ENCODE measurements around the gene BCAR3.
A peak's percentile ranks its signal among the peaks of the same experiment; 100 is the strongest.

The BCAR3 gene

GRCh38 chr1:93681101-93681988 lies at the start of gene BCAR3:
Gene BCAR3 (minus strand): TSS chr1:93681837. CDS start chr1:93674930, 6,907 bp downstream.
- DNase-seq (ENCODE audit: low read depth, low spot score), result peak; percentile 92

GRCh38 chr1:93730621-93731020 lies 49.0 kb upstream of the BCAR3 start:
- DNase-seq (ENCODE audit: low read depth, low spot score), result no peak

GRCh38 chr1:93729906-93730305 lies 48.3 kb upstream of the BCAR3 start:
- no peak for DNase-seq (ENCODE audit: low read depth, low spot score)

DNA sequence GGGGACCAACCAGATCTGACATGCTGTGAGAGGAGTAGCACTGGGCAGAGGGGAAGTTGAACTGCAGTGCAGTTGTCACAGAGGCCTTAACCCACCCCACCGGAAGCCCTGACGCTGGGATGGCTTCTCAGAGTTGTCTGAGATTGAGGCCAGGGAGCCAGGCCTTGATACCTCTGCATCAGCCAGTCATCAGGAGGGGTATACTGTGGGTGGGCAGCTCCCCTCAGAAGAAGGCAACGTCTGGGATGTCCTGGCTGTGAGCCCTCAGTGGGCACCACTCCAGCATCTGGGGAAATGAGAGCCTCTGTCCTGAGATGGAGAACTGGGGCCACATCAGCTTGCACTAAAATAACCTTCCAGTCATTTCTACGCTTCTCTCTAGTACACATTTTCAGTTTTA lies 47.9 kb upstream of the BCAR3 start:
- DNase-seq (ENCODE audit: low read depth, low spot score), result no peak

DNA sequence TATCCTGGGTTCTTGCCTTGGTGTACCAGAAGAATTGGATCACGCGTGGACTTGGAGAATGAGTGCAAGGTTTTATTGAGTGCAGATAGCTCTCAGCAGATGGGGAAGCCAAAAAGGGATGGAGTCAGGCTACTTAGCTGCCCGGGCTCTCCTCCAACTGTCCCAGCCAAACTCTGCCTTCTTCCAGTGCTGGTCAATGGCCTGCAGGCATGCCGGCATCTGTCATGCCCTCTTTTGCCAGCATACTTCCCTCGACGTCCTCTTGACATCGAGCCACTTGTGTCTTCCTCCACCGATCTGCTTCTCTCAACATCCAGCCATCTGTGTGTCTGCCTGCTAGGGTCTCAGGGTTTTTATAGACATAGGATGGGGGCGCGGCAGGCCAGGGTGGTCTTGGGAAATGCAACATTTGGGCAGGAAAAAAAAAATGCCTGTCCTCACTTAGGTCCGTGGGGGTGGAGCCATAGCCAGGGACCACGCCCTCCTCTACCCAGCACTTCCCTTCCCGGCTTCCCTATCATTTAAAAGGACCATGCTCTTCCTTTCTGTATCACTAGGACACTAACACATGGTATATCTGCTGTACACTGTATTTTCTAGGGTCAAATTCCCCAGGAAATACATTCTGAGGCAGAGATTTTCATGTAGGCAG lies 47.0 kb upstream of the BCAR3 start:
- DNase-seq (ENCODE audit: low read depth, low spot score), result no peak

GRCh38 chr1:93723733-93724270 lies 42.2 kb upstream of the BCAR3 start:
- no peak for DNase-seq (ENCODE audit: low read depth, low spot score)

GRCh38 chr1:93723110-93723509 lies 41.5 kb upstream of the BCAR3 start:
- peak; percentile 51 for DNase-seq (ENCODE audit: low read depth, low spot score)

DNA sequence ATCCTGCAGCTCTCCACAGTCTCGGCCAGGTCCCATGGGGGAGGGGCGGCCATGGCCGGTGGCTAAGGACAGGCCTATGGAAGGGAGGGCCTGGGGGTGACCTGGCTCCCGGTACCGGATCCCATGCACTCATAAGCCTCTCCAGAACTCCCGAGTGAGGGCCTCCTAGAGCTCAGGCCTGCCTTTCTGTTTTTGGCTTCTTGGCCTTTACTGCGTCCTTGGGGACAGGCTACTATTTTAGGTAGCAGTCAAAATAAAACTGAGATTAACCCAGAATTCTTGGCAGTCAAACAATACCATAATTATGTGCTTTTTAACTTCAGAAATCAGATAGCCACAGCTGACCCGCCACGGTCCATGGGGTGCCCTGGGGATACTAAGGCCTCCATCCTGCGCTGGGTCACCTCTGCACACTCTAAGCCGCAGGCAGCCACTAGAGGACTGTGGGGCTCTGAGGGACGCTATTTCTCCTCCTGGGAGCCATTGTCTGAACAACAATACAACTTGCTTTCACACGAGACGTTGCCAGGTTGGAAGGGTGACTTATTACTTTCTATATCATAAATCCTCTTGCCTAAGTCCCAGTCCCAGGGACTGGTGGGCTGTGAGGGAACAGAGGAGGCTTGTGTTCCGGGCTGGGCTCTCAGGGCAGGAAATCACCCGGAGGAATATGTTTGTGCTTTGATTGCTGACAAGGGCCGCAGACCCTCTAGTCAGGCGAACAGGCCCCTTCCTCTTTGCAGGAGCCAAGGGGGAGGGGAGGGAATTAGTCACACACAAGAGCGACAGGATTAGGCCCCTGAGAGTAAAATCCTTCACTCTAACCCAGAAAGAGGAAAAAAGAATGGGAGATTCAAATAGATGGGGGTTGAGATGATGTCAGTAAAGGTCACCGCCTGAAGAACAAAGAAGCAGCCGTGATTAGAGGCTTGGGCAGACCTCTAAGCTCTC lies 40.7 kb upstream of the BCAR3 start:
- peak; percentile 38 for DNase-seq (ENCODE audit: low read depth, low spot score)

DNA sequence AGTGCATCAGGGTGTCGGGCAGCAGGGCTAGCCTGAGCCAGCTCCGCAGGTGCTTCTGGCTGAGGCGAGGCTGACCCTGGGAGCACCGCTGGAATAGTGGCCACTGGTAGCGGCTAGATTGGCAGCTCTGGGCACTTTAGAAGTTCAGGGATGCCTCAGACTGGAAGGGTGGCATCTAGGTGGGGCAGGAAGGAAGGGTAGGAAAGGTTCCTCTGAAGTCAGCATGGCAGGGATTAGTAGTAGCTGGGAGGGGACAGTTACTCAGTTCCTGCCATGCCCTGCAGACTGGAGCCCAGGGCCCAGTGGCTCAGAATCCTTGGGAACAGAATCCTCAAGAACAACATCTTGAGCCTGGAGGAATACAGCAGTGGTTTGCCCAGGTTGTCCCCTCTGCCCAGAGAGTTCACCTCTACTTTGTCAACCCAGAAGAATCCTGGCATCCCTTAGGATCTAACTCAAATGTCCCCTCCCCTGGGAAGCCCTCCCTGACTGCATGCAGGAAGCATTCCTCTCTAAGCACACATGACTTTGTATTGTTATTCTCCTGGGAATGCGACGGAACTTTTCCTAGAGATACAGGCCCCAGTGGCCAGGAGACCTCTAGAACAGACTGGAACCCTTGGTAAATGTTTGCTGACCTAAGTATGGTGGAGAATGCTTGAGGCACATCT lies 39.5 kb upstream of the BCAR3 start:
- no peak for DNase-seq (ENCODE audit: low read depth, low spot score)

DNA sequence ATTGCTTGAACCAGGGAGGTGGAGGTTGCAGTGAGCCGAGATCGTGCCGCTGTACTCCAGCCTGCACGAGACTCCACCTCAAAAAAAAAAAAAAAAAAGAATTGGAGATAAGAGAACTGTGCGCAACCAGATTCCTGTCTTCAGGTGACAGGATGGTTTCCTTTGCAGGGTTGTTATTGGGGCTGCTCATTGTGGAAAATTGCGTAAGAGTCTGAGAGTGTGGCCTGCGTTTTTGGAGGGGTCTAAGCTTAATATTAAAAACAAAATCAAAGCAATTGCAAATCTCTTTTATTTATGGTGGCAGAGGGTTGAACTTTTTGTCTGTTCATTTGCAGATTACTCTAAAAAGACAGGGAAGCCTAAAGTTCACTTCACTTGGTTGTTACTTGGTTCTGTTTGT lies 36.0 kb upstream of the BCAR3 start:
- no peak for DNase-seq (ENCODE audit: low read depth, low spot score)

GRCh38 chr1:93716941-93717368 lies 35.3 kb upstream of the BCAR3 start:
- DNase-seq (ENCODE audit: low read depth, low spot score), result no peak

DNA sequence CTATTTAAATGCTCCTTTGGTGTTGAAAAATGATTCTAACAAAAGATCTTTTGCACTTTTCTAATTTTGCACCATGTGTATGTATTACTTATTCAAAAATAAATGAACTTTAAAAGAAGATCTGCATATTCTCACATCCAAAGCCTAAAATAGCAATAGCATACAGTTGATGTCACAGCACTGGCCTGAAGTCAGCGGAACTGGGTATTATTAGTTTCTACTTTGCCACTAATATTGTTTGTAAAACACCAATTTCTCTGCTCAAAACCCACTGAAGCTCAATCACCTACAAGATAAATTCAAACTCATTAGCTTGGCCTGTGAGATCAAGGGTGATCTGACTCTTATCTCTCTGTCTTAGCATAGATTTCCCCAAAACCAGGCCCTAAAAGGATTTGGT lies 34.5 kb upstream of the BCAR3 start:
- no peak for DNase-seq (ENCODE audit: low read depth, low spot score)

- DNase-seq (ENCODE audit: low read depth, low spot score), result peak; percentile 64
Observed at GRCh38 chr1:93715529-93716126, 34.0 kb upstream of the BCAR3 start.

DNA sequence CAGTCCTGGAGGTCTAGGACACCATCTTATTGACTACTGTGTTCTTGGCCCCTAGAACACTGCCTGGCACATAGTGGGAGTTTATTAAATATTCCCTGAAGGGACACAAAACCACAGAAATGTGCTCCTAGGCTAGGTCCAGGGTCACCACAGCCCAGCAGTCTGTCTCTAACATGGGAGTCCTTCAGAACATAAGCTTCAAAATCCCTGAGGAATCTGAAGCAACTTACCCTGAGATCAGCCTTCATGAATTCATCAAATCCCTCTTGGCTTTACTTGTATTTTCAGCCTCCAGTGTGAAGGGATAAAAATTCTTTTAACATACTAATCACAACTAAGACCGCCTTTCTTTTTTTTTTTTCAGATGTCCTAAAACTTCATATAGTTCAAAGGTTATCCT lies 32.7 kb upstream of the BCAR3 start:
- DNase-seq (ENCODE audit: low read depth, low spot score), result no peak

DNA sequence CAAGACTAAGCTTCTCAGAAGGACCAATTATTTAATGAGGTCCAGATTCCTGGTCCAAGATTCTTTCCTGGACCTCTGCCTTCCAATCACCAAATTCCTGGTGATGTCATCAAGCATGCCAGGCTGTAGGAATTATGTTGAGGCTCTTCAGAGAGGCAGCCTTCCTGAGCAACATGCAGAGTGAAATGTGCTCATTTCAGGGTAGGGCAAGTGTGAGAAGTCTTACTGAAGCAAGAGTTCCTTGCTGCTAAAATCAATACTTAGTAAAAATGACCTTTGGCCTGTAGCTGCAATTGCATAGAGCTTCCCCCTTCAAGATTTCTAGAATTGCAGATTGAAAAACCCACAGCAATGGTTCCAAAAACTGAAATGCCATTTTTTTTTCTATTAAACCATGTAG lies 31.7 kb upstream of the BCAR3 start:
- DNase-seq (ENCODE audit: low read depth, low spot score), result no peak

- no peak for DNase-seq (ENCODE audit: low read depth, low spot score)
Observed at GRCh38 chr1:93712741-93713140, 31.1 kb upstream of the BCAR3 start.

DNA sequence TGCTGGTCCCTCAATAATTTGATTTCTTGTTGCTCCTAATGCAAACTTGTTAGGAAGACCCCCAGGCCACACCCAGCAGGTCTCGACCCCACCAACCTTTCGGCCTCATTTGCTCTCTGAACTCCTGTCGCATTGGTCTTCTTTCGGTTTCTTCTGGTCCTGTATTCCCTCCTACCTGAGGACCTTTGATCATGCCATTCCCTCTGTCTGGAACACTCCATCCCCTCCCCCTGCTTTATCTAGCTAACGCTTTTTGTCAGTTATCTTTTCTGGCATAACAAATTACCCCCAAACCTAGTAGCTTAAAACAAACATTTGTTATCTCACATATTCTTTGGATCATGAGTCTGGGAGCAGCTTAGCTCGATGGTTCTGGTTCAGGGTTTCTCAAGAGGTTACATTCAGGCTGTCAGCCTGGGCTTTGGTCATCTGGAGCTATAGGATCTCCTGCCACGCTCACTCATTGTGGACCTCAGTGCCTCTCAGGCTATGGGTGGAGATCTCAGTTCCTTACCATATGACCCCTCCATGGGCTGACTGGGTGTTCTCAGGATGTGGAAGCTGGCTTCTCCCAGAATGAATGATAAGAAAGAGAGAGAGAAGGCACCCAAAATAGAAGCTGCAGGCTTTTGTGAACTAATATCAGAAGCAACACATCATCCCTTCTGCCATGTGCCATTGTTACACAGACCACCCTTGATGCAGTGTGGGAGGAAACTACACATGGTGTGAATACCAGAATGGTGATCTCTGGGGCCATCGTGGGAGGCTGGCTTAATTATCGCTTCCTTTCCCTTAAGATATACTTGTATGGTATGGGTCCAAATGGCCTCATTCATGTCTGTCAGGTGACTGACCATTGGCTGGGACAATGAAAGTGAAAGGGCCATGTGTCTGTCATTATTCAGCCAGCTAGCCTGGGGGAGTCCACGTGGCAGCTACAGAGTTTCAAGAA lies 29.1 kb upstream of the BCAR3 start:
- no peak for DNase-seq (ENCODE audit: low read depth, low spot score)

GRCh38 chr1:93708734-93709481 lies 27.3 kb upstream of the BCAR3 start:
- peak; percentile 33 for DNase-seq (ENCODE audit: low read depth, low spot score)

- no peak for DNase-seq (ENCODE audit: low read depth, low spot score)
Observed at GRCh38 chr1:93707956-93708355, 26.3 kb upstream of the BCAR3 start.
